NOMO-1 treated with DMSO at 0.1 percent for 48 hours (cell line): ENCODE results near the gene TFG.
"Not testable (repeated sequence)": the region's sequence is repeated elsewhere in the genome, so short reads cannot be mapped to it uniquely, and the experiment has no call there.

Experiments used
- DNase-seq: peaks from one replicate; lab custom pipeline; 2025; ENCODE audit not compliant: unreplicated experiment; lab: John Stamatoyannopoulos, UW

Gene TFG

DNA sequence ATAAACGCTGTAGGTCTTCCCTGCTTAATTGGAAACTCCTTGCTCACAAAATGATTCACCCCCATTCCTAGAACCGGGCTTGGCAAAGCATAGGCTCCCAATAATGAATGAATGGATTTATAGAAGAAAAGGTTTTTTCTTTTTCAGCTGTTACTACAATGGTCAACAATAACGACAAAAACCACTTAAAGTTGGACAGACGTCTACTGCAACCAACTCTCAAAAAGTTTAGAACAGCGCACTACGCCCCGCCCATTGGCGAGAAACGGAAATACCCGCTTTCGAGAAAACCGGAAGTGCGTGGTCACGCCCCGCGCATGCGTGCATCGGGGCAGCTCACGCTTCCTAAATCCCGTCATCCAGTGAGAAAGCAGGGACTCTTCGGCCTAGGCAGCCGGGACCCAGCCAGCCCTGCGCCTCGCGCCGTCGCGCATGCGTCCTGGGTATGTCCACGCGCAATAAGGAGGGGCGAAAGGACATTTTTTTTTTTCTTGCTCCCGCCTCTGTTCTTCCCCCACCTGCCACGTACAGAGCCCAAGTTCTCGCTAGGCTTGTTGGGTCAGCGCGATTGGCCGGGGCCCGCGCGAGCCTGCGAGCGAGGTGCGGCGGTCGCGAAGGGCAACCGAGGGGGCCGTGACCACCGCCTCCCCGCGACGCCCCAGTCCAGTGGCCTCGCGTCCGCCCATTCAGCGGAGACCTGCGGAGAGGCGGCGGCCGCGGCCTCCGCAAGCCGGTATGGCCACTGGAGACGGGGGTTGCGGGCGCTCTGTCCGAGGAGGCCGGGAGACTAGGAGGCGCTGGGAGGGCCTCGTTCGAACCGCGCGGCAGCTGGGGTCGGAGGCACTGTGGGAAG lies at the start of gene TFG:
Gene TFG, plus strand, starts transcription at position 506 of the 853 bp plus-strand sequence. CDS start 4,192 bp downstream, outside the sequence.
- peak; percentile 98 for DNase-seq

GRCh38 chr3:100661294-100661693 lies 48.0 kb upstream of the TFG start:
- not testable (repeated sequence) for DNase-seq

GRCh38 chr3:100662113-100662823 lies 47.0 kb upstream of the TFG start:
- no peak for DNase-seq

DNA sequence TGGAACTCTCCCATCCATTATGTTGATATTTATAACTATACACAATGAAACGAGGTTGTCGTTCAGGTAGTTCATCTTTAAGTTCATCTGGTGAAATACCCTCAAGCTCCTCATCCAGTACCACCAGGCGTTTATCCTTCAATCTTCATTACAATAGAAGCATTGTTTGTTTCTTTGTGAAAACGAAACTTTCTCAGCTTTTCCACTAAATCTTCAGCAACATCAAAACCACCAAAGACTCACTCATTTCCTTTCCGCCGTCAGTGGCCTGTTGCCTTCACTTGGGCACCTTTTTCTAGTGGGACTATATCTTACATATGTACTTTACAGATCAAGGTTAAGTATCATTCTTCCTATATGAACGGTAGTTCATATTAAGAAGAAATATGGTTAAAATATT lies 44.1 kb upstream of the TFG start:
- DNase-seq, result no peak

- not testable (repeated sequence) for DNase-seq
Measured at GRCh38 chr3:100666699-100667098, 42.6 kb upstream of the TFG start.

GRCh38 chr3:100667316-100667715 lies 42.0 kb upstream of the TFG start:
- DNase-seq, result not testable (repeated sequence)

- DNase-seq, result not testable (repeated sequence)
Measured at GRCh38 chr3:100670995-100671394, 38.3 kb upstream of the TFG start.

- no peak for DNase-seq
Measured at GRCh38 chr3:100681496-100681895, 27.8 kb upstream of the TFG start.

DNA sequence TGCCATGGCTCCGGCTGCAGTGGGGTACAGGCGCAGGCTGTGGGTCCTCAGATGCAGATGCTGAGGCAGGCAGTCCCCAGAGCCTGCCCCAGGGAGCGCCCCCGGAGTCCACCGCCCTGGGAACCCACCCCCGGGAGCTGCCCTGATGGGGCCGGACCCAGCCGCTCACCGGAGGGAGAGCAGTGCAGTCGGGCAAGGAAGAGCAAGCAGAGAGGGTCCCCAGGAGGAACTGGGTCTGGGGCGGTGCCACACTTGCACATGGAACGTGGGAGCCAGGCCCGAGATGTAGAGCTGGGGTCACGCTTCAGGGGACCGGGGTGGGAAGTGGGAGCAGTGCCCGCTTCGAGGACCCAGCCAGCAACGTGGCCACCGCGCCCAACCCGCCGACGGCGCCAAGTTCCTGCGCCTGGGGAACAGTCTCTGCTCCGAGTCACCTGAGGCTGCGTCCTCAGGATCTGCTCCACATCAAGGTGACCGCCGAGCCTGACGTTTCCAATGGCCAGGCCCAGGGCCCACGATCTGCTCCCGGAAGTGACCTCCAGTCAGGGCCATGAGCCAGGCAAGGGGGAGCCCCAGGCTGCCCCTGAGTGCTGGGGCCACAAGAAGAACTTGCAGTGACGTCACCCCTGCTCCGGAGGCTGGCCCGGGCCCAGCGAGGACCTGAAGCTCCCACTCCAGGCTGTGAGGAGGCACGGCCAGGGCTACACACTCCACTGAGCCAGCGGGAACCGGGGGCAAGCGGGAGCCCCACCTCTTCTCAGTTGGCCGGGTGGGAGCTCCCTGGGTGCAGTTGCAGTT lies 27.0 kb upstream of the TFG start:
- no peak for DNase-seq

GRCh38 chr3:100682854-100683760 lies 26.2 kb upstream of the TFG start:
- no peak for DNase-seq

GRCh38 chr3:100693225-100693624 lies 16.1 kb upstream of the TFG start:
- DNase-seq, result no peak

DNA sequence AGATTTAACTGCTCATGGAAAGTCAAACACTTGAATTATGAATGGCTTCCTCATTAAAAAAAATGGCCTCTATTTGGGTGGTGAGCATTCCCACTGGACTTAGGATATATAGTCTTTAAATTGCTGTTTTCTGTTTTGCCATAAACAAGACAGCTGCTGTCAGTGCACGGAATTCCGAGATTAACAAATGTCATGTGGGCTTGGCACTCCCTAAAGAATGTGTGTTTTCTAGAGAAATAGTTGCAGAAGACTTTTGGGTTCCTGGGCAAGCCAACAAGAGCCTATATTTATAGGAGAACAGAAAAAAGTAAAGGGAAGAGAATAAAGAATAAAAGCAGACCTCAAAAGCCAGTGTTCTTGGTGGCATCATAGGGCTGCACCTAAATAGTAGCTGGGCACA lies 13.6 kb upstream of the TFG start:
- DNase-seq, result no peak

DNA sequence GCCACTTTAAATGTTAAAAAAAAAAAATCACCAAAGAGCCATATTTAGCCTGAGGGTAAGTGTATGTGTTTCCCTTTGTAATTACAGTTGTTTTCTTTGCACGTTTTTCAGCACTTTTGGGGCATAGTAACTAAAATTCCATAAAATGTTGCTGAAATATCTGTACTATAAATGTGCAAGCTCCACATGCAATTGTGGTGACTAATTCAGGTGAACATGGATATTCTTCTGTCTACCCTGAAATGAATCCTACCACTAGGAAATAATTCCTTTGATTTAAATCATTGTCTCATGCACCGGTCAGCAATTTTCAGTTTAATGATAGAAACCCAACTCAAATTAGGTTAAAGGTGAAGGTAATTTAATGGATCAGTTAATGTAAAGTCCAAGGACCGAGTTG lies 13.1 kb upstream of the TFG start:
- DNase-seq, result no peak

GRCh38 chr3:100697172-100697571 lies 12.1 kb upstream of the TFG start:
- no peak for DNase-seq

DNA sequence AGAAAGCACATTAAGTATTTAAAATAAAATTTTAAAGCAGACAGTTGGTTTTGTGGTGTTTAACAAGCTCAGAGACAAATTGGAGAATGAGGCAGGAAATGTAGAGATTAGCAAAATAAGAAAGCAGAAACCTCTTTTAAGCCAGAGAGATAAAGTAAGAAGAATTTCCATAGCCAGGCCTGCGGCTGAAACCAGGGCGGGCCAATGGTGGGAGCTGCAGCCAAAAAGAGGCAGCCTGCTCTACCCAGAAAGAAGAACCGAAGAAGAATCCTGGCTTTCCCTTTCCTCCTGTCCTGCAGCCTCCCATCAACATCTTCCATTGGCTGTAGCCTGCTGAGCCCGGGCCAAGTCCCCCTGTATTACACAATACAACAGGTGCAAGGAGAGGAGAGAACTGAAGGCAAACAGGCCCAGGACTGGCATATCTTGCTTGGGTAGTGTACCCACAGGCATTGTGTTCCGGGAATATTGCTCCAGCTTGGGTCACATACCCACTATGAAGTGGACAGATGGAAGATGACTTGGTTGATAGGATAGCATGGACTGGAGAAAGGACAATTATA lies 11.5 kb upstream of the TFG start:
- no peak for DNase-seq

DNA sequence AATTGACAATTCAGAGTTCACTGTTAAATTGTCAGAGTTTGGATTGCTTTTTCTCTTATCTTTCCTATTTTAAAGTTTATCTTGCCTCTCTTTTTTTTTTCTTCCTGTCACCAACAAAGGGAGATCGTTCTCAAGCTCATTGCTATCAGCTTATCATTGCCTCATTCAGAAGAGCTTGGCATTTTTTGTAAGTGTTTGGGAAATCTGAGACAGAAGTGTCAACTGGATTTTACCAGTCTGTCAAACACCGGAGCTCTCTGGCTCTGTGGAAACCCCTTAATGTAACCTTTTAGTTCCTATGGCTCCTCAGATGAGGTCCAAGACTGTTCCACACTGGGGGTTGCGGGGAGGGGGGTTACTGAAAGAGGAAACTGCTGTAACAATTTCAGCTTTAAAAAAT lies 10.6 kb upstream of the TFG start:
- no peak for DNase-seq

DNA sequence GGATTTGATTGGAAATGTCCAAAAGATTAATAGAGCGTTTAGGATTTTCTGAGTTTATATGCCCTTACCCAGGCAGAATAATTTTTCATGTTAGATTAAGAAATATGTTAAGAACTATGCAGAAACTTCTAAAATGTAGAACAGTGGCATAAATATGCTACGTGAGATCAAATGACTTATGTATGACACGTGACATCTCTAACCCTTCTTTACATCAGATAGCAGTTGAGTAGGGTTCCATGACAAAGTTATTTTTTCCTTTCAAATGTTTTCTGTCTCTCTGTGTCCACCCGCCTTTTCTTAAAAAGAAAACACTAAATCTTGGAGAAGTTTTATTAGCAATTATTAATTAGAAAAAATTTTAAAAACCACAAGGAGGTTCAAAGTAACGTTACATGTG lies 8.6 kb upstream of the TFG start:
- no peak for DNase-seq

DNA sequence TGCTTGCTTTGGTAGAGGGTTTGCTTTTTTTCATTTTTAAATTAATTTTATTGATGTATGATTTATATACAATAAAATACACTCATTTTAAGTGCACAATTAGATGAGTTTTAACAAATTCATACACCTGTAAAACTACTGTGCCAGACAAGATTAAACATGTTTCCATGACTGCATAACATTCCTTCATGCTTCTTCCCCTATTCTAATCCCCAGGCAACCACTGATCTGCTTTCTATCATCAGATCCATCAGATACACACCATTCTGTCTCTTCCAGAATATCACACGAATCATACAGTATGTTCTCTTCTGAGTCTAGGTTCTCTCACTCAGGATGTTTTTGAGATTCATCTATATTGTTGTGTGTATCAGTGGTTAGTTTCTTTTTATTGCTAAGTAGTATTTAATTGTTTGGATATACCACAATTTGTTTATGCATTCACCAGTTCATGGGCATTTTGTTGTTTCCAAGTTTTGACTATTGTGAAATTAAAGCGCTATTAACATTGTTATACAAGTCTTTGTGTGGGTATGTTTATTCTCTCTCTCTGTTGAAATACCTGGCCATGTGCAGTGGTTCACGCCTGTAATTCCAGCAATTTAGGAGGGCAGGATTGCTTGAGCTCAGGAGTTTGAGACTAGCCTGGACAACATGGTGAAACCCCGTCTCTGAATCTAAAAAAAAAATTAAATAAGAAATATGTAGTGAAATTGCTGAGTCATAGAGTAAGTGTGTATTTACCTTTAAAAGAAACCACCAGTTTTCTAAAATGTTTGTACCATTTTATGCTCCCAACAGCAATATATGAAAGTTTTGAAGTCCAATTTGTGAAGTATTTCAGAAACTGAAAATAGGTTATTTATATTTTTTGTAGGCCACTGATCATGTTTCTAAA lies 7.0 kb upstream of the TFG start:
- no peak for DNase-seq

- no peak for DNase-seq
Measured at GRCh38 chr3:100702980-100703345, 6.3 kb upstream of the TFG start.
